ENCODE data around the gene ZNF277. TPM values are rescaled to one million over a fixed set of nuclear protein-coding genes. Genes with fewer than 3 reads are reported as not detected.

The ZNF277 gene, protein sequence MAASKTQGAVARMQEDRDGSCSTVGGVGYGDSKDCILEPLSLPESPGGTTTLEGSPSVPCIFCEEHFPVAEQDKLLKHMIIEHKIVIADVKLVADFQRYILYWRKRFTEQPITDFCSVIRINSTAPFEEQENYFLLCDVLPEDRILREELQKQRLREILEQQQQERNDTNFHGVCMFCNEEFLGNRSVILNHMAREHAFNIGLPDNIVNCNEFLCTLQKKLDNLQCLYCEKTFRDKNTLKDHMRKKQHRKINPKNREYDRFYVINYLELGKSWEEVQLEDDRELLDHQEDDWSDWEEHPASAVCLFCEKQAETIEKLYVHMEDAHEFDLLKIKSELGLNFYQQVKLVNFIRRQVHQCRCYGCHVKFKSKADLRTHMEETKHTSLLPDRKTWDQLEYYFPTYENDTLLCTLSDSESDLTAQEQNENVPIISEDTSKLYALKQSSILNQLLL
- 29.8 TPM for polyA plus RNA-seq (2012; ENCODE audit: insufficient read depth, insufficient read length)

DNA sequence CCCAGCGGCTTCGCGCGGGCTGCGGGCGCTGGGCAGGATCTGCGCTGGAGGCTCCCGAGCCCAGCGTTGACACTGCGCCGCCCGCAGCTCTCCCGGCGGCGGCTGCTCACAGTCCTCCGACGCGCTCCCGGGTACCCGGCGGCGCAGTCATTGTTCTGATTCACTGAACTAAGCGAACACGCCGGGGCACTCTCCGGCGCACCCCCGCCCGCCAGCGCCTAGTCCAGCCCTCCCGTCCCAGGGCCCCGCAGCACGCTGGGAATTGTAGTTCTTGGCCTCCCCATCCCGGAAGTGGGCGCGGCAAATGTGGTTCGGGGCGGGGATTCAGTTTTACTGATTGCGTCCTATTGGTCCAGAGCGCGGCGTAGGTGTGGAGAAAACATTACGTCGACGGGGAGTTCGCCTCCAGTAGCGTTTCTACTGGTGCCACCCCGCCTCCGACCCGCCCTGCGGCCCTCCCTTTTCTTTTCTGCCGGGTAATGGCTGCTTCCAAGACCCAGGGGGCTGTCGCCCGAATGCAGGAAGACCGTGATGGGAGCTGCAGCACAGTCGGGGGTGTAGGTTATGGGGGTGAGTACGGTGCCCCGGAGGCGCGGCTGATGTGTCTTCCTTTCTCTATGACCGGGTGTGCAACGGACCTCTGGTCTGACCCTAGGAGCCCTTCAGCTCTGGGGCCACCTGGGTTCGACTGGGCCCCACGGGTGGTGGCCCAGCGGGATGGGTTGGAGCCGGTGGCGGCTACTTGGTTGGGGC, at the start of gene ZNF277, which contains the start of gene DOCK4:
TSS of gene ZNF277 (plus strand) at position 458 of the 753 bp plus-strand sequence. CDS start at position 480, 22 bp downstream.
TSS of gene DOCK4 (minus strand) at position 162 of the 753 bp plus-strand sequence. CDS start 261 bp downstream, outside the sequence.
- peak within 1 kb of the TSS; percentile 92 for H3K4me3 ChIP-seq (ENCODE audit: low read length)
- DNase-seq (ENCODE audit: low read depth, low spot score): peak; percentile 97

- no peak for DNase-seq (ENCODE audit: low read depth, low spot score)
- H3K4me3 ChIP-seq (ENCODE audit: low read length): no peak overlapping the region
These were observed 49.4 kb upstream of the ZNF277 start for GRCh38 chr7:112157072-112157471.

- H3K4me3 ChIP-seq (ENCODE audit: low read length): no peak overlapping the region
These were observed 47.1 kb upstream of the ZNF277 start for GRCh38 chr7:112159351-112159750.

GRCh38 chr7:112160130-112160770, 46.2 kb upstream of the ZNF277 start:
- DNase-seq (ENCODE audit: low read depth, low spot score): no peak
- H3K4me3 ChIP-seq (ENCODE audit: low read length): no peak overlapping the region

More at GRCh38 chr7:112159351-112159750, 47.1 kb upstream of the ZNF277 start:
- DNase-seq (ENCODE audit: low read depth, low spot score): no peak

- DNase-seq (ENCODE audit: low read depth, low spot score): no peak
- H3K4me3 ChIP-seq (ENCODE audit: low read length): no peak overlapping the region
These were observed 45.7 kb upstream of the ZNF277 start for GRCh38 chr7:112160771-112161150.

DNA sequence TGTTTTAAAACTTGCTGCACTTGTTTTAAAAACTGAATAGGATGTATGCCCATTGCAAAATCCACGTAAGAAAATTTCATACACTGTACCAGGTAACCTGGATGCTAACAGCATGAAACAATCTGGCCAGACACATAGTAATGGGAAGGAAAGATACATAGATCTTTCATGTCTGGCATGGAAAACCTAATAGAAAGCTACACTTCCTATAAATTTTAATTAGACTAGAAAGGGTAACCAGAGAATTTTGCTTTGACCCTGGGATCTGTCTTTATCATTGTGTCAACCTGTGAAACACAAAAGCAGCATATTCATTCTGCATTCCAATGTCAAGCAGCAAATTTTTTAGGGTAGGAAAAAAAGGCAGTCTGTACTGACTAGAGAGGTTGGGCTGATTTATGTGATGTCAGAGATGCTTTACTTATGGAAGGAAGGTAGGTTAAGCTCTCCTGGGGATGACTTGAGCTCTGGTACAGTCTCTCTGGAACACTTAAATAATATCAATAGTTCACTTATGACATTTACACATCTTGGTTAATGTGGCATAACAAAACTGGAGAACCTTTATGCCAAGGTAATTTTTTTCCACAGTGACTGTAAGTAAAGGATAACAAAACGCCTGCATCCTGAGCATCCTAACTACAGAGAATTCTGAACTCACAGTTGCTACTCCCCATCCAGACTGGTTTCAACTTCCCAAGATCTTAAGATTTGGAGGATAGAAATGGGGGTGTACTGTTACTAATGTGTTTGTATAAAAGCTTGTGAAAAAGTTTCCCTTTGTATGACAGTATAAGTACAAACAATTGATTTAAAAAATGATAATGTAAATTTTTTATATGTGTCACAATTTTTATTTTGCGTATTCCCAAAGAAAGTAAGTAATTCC, 45.0 kb upstream of the ZNF277 start:
- DNase-seq (ENCODE audit: low read depth, low spot score): no peak
- H3K4me3 ChIP-seq (ENCODE audit: low read length): no peak overlapping the region

DNA sequence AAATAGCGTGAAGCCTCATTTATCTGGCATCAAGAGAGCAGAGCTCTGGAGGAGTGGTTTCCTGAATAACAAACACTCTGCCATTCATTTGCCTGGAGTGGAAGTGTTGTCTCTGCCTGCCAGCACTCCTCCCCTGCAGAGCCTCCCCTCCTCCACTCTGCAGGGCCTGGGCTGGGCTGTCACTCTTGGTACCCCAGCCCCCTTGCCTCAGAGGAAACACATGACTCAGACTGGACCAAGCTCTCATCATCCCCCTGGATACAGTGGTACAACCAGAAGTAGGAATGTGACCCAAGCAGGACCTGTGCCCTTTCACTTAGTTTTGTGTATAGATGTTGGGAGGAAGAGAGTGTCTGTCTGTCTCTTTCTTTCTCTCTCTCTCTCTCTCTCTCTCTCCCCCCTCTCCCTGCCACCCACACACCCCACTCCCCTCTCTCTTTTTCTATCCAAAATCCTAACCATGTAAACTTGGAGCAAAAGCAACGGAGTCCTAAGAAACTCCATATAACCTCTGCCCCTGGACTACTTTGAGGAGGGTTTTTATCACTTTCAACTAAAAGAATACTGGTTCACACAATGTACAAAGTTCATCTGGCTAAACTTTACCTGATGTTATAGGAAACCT, 44.2 kb upstream of the ZNF277 start:
- no peak for DNase-seq (ENCODE audit: low read depth, low spot score)
- no peak overlapping the region for H3K4me3 ChIP-seq (ENCODE audit: low read length)

DNA sequence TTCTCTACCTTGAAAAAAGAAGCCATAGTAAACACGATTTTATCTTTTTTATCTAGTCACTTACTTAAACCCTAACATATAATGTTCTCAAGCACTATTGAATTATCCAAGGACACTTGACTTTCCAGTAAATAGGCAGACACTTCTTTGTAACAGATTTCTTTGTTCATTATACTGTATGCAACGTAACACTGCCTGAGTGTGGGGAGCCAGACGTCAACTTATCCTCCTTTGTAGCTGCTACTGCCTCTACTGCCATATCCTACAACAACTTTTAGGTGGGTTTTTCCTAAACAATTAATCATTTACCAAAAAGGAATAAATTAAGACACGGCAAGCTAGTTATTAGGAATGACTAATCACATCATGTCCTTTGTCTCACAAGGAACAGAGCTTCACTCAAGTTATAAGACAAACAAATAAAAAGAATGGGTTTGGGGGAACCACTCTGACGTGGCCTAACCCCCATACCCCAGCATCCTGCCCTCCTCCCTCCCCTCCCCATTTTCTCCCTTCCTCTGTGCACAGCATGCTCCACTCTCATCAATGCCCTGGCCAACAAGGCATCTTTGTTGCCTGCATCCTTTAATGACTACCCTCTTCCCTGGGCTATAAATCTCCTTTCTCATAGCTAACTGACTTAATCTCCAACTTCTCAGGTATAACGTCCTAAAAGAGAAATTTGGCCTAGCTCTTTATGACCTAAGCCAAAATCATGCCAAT, 43.5 kb upstream of the ZNF277 start:
- no peak for DNase-seq (ENCODE audit: low read depth, low spot score)
- H3K4me3 ChIP-seq (ENCODE audit: low read length): no peak overlapping the region

DNA sequence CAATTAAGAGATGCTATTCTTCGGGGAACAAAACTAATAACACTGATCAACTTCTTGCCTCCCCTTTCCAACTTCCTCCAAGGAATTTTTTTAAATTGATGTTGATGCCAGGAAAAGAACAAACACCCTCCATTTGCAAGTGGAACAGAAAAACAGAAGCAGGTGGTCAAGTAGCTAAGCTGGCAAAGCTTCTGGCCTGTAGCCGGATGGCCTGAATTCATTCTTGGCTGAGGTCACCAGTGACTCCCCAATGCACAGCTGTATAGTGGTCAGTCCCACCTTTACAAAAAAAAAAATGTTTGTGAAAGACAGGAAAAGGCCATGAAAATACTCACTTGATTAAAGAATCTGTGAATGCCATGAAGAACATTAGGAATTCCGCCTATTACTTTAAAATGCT, 39.3 kb upstream of the ZNF277 start:
- H3K4me3 ChIP-seq (ENCODE audit: low read length): no peak overlapping the region
- DNase-seq (ENCODE audit: low read depth, low spot score): no peak

- no peak for DNase-seq (ENCODE audit: low read depth, low spot score)
- H3K4me3 ChIP-seq (ENCODE audit: low read length): no peak overlapping the region
These were observed 37.6 kb upstream of the ZNF277 start for GRCh38 chr7:112168915-112169314.

GRCh38 chr7:112171673-112172072, 34.8 kb upstream of the ZNF277 start:
- no peak for DNase-seq (ENCODE audit: low read depth, low spot score)
- no peak overlapping the region for H3K4me3 ChIP-seq (ENCODE audit: low read length)

- DNase-seq (ENCODE audit: low read depth, low spot score): no peak
- H3K4me3 ChIP-seq (ENCODE audit: low read length): no peak overlapping the region
These were observed 33.5 kb upstream of the ZNF277 start for GRCh38 chr7:112172870-112173567.

GRCh38 chr7:112173568-112173905, 33.0 kb upstream of the ZNF277 start:
- no peak for DNase-seq (ENCODE audit: low read depth, low spot score)
- no peak overlapping the region for H3K4me3 ChIP-seq (ENCODE audit: low read length)

DNA sequence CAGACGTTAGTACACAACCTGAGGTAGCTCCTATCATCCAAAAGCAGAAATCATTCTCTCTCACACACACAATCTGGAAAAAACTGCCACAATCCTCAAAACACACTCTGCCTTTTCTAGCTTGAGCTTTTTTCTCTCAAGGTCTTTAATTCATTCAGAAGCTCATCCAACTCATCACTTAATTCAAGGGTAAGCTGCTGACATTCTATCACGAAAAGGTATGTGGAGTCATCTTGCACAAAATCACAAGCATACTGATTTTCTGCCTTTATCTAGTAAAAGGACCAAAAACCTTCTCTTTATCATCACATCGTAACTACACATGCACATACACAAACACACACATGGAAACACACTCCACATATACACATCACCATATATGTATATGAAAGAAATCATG, 32.3 kb upstream of the ZNF277 start:
- DNase-seq (ENCODE audit: low read depth, low spot score): no peak
- no peak overlapping the region for H3K4me3 ChIP-seq (ENCODE audit: low read length)

DNA sequence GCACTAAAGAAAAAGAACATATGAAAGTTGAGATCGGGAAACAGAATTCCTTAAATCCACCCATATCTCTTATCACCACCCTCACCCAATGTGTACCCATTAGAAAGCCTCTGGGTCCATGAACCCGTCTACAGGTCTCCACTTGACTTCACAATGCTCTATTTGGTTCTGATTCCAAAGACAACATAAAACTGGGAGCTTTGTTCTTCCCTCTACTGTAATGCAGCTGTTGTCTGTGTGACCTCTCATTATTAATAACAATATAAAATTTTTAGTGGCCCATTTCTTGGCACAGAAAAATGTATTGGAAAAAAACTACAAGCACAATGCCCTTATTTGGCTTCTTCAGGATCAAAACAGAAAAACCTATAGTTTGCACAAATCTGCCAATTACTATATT, 30.3 kb upstream of the ZNF277 start:
- no peak for DNase-seq (ENCODE audit: low read depth, low spot score)
- H3K4me3 ChIP-seq (ENCODE audit: low read length): no peak overlapping the region

DNA sequence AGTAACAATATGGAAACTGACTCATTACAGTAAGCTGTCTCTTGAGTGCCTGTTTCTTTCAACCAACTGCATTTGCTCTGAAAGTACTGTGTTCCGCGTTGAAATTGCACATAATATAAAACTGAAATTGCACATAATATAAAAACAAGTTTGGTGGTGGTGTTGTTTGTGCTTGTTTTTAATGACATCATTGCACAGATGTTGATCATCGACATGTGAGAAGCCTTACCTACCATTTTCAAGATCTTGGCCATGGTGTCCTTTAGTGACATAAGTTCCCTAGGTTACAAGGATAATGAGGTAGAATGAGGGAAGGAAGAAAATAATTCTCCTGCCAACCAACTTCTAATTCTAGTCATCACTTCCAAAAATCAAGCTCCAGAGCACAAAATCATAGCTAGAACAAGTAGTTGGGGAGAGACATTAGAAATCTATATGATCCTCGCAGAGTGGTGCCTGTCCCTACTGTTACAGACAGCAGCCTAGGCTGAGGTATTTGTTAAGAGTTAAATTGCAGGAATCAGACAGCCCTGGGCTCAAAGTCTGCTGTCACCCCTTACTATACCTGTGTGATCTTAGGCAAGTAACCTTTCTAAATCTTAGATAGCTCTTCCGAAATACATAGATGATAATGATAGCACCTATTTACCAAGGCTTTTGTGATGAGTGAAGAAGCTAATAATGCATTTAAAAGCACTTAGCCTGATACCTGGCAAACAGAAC, 29.6 kb upstream of the ZNF277 start:
- DNase-seq (ENCODE audit: low read depth, low spot score): no peak
- H3K4me3 ChIP-seq (ENCODE audit: low read length): no peak overlapping the region

DNA sequence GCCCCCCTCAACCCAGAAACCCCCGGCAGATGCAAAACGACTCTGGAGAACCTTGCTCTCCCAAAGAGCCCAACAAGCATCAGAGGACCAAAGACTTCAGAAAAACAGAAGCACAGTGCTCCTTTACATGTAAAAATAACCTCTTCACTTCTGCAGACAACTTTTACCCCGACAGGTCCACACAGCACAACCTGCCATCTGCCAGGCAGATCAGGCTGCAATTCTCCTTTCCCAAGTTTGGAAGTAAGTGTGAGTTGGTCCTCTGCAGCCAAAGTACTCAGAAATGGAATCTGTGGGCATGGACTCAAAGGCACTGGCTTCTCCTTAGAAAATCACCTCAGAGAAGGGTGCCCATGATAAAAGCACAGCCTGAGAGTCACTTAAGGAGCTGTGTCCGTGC, 26.3 kb upstream of the ZNF277 start:
- H3K4me3 ChIP-seq (ENCODE audit: low read length): no peak overlapping the region
- no peak for DNase-seq (ENCODE audit: low read depth, low spot score)
